HFFc6 (cell line): ENCODE results near the gene SF3A1. TPM values are rescaled to one million over a fixed set of nuclear protein-coding genes. Genes with fewer than 3 reads are reported as not detected.
"Not testable (repeated sequence)": the region's sequence is repeated elsewhere in the genome, so short reads cannot be mapped to it uniquely, and the experiment has no call there.

ENCODE experiments used
- DNase-seq: peaks from one replicate; pipeline ENCODE4 v3.0.0-alpha.2; 2018
- H3K27ac Mint-ChIP-seq: 2 replicates; pipeline ENCODE4 v1.8.0; 2020; ENCODE audit warnings: mild to moderate bottlenecking, mixed read lengths
- H3K27me3 Mint-ChIP-seq: 2 replicates; pipeline ENCODE4 v1.8.0; 2021; ENCODE audit warnings: mild to moderate bottlenecking, moderate library complexity, mixed read lengths; ENCODE audit not compliant: insufficient read depth
- H3K36me3 Mint-ChIP-seq: 2 replicates; pipeline ENCODE4 v1.8.0; 2021; ENCODE audit warnings: low read depth, mixed read lengths
- H3K4me1 Mint-ChIP-seq: 2 replicates; pipeline ENCODE4 v1.8.0; 2020; ENCODE audit warnings: low read depth, mixed read lengths
- H3K4me3 Mint-ChIP-seq: 2 replicates; pipeline ENCODE4 v1.8.0; 2020; ENCODE audit warnings: mild to moderate bottlenecking, moderate library complexity, mixed read lengths
- H3K9me3 Mint-ChIP-seq: 2 replicates; pipeline ENCODE4 v1.8.0; 2020; ENCODE audit warnings: mild to moderate bottlenecking, mixed read lengths
- CTCF ChIP-seq: fragments of 200-600 bp; sonication (generic); IDR thresholded peaks from 2 replicates; pipeline ENCODE4 v1.5.0; 2021; ENCODE audit warnings: antibody characterized with exemption, mild to moderate bottlenecking
- total RNA-seq, 6 experiments: library from RNA; stranded (reverse); fragmentation: NEBNext Ultra II Directional; extraction: Animal tissue kit (Norgen Biotek cat#: 25700); gene quantifications; 2 replicates in 1 of 6; 3 replicates in 5 of 6; pipeline ENCODE4 v1.2.3, GENCODE V29; 2021

The SF3A1 gene
- total RNA-seq, 6 experiments from 2014 or later: 166 to 197 (median 181) TPM

DNA sequence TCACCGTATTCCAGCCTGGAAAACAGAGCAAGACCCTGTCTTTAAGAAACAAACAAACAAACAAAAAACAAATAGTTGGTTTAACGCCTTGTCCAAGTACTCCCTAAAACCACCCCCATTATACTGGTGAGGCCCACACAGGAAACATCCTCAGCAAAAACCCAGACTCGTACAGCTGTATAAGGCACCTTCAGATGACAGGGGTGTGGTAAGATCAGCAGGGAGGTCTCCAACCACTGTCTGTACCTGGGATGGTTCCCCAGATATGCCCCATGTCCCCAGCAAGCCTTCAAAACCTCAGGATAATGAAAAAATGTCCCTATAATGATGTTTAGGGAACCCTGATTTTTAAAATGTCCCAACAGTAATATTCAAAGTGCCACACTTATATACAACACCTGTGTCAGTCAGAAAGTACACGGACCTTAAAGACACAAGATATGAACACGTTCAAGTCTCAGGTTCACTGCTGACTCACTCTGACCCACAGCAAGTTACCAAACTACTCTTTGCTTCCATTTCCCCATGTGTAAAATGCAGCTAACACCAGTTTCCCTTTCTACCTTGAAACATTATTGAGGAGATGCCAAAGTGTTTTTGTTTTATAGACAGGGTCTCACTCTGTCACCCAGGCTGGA is 9.3 kb downstream of the SF3A1 start:
- no peak for TF ChIP-seq CTCF
- H3K36me3 Mint-ChIP-seq: peaks cover 26% of the 10 kb centered on the region
- H3K27ac Mint-ChIP-seq: no peak overlapping the region; the same call in 1 of the 2 replicates
- no peaks in the 10 kb centered on the region for H3K9me3 Mint-ChIP-seq
- no peaks in the 10 kb centered on the region for H3K27me3 Mint-ChIP-seq
- DNase-seq: no peak
- no peak overlapping the region for H3K4me3 Mint-ChIP-seq
- H3K4me1 Mint-ChIP-seq: peaks cover 14% of the 10 kb centered on the region

DNA sequence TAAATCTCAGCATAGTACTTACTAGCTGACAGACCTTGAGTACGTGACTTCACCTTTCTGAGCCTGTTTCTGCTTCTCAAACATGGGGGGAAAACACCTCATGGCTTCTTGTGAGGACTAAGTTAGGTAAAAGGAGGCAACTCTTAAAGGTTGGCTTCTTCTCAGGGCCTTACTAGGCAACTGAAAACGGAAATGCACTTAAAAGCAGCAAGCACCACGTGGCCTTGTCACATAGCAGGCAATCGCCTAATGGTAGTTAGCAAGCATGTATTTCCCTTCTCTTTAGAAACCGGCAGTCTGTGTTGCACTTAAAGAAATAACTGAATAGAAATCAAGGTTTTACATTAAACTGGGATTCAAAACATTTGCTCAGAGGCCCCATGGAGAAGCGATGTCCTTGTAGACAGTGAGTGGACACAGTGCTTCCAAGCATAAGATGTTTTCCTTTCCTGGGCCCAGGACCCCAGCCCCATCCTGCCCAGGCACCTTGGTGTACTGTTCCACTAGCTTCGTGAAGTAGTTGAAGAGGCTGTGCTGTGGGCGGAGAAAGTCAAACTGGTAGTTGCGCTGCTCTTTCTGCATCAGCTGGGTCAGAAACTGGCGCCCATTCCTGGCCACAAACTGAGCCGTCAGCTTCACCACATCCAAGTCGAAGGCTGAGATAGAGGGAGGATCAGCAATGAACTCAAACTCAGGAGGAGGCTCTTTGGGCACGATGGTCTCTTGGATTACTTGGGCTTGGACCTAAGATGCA is 12.1 kb downstream of the SF3A1 start:
- Mint-ChIP-seq H3K9me3 (no peaks in the 10 kb centered on the region), H3K4me1 (peaks cover 6% of the 10 kb centered on the region; the same call in 1 of the 2 replicates), H3K27me3 (no peaks in the 10 kb centered on the region), H3K36me3 (peaks cover 29% of the 10 kb centered on the region), H3K27ac (no peak overlapping the region), H3K4me3 (no peak overlapping the region)
- no peak for DNase-seq
- TF ChIP-seq CTCF: no peak

DNA sequence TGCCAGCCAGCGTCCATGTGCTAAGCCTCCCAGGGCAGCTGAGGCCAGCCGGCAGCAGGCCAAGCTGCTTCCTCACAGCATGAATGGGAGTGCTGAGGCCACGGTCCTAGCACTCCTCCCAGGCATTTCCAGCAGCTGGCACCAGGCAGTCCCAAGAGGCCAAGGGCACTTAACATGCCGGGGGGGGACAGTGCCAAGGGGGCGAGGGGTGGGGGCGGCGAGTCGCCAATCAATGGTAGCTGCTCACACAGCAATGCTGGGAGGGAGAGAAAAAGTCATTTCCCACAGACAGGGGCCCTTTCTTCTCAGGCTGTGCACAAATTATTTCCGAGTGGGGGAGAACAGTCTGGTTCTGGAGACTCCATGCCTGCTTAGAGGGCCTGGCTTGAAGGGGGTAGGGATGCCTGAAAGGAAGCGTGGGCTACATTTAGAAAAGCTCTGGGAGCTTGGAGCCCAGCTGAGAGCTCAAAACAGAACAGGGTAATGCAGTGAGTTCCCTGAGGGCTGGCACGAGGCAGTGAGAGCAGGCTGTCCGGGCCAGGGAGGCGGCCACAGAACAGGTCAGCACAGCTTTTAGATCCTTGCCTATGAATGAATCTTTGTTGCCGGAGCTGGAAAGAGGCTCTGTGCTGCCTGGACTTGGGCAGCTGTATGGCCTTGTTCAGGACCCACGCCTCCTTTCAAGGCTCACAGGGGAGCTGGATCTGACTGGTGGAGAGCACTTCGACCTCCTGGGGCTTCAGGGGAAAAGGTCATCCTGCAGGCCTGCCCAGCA is 15.6 kb downstream of the SF3A1 start:
- no peaks in the 10 kb centered on the region for H3K27me3 Mint-ChIP-seq
- no peak overlapping the region for H3K4me3 Mint-ChIP-seq
- TF ChIP-seq CTCF: no peak
- no peak for DNase-seq
- H3K9me3 Mint-ChIP-seq: no peaks in the 10 kb centered on the region
- no peaks in the 10 kb centered on the region for H3K4me1 Mint-ChIP-seq
- H3K36me3 Mint-ChIP-seq: peaks cover 39% of the 10 kb centered on the region
- no peak overlapping the region for H3K27ac Mint-ChIP-seq

GRCh38 chr22:30338802-30339201 is 17.9 kb downstream of the SF3A1 start:
- no peak overlapping the region for H3K4me3 Mint-ChIP-seq
- H3K9me3 Mint-ChIP-seq: no peaks in the 10 kb centered on the region
- no peaks in the 10 kb centered on the region for H3K4me1 Mint-ChIP-seq
- H3K27me3 Mint-ChIP-seq: no peaks in the 10 kb centered on the region
- peaks cover 57% of the 10 kb centered on the region for H3K36me3 Mint-ChIP-seq
- TF ChIP-seq CTCF: no peak
- H3K27ac Mint-ChIP-seq: no peak overlapping the region
- no peak for DNase-seq

GRCh38 chr22:30338341-30338740 is 18.4 kb downstream of the SF3A1 start:
- not testable (repeated sequence) for H3K27ac Mint-ChIP-seq, DNase-seq, H3K4me1 Mint-ChIP-seq, H3K27me3 Mint-ChIP-seq, H3K4me3 Mint-ChIP-seq, H3K9me3 Mint-ChIP-seq
- H3K36me3 Mint-ChIP-seq: peaks cover 56% of the 10 kb centered on the region

DNA sequence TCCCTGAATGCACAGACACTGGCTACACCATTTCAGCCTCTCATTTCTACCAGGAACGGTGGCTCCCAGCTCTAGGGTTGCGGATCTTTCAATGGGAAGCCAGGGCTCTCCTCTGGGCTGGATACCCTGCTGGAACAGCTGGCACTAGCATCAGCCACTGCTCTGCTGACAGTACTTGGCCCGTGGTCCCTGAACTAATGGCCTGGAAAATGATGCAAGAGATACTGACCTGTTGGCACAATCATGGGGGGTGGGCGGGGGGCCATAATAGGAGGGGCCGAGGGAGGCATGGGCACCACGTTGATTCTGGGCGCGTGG is 19.3 kb downstream of the SF3A1 start:
- Mint-ChIP-seq H3K4me3 (no peak overlapping the region), H3K27me3 (no peaks in the 10 kb centered on the region), H3K9me3 (no peaks in the 10 kb centered on the region), H3K36me3 (peaks cover 55% of the 10 kb centered on the region), H3K27ac (no peak overlapping the region), H3K4me1 (no peaks in the 10 kb centered on the region)
- TF ChIP-seq CTCF: no peak
- no peak for DNase-seq
